ENCODE measurements around the gene SYCP3. TPM values are rescaled to one million over a fixed set of nuclear protein-coding genes. Genes with fewer than 3 reads are reported as not detected.

SYCP3 gene
- polyA plus RNA-seq, 1 experiment, result 0.06 TPM

DNA sequence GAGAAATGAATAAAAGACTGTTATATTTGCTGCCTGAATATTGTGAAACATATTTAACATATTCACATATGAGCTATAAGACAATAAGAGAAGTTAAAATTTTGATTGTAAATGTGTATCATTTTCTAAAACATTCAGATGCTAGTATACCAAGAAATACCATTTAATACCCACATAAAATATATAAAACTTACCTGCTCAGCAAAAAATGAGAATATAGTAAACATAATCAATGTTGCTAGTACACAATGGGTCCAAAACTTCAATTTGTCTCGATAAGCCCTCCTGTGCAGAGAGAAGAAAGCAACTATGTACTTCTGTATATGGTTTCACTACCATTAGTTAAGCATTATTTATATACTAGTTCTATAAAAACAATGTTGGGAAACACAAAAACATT is 9.6 kb upstream of the SYCP3 start:
- CTCF ChIA-PET, result interaction anchor here (1.2 to 1.9 kb wide), 2 partner anchors 11 to 25 kb away, joined by 4 to 7 read pairs; no protein-coding TSS in a partner anchor
- TF ChIP-seq, protein P1, sequence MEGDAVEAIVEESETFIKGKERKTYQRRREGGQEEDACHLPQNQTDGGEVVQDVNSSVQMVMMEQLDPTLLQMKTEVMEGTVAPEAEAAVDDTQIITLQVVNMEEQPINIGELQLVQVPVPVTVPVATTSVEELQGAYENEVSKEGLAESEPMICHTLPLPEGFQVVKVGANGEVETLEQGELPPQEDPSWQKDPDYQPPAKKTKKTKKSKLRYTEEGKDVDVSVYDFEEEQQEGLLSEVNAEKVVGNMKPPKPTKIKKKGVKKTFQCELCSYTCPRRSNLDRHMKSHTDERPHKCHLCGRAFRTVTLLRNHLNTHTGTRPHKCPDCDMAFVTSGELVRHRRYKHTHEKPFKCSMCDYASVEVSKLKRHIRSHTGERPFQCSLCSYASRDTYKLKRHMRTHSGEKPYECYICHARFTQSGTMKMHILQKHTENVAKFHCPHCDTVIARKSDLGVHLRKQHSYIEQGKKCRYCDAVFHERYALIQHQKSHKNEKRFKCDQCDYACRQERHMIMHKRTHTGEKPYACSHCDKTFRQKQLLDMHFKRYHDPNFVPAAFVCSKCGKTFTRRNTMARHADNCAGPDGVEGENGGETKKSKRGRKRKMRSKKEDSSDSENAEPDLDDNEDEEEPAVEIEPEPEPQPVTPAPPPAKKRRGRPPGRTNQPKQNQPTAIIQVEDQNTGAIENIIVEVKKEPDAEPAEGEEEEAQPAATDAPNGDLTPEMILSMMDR (IDR thresholded peaks at IDR 0.05; ENCODE audit: low read depth, low read length), result no peak

DNA sequence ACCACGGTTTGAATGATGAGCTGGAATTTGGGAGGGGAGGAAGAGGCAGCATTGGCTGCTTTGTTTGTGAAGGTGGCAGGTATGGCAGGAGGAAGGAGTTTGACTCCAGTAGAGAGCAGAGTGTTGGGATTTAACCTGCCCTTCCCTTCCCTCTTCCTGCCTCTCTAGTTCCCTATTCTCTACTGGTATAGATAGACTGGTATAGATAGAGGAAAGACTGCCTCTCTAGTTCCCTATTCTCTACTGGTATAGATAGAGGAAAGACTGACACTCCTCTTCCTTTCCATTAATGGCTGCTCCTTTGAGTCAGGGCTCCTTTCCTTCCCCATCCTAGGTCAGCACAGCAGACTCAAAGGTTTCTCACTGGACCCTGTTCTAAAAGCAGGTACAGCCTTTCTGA is 8.4 kb upstream of the SYCP3 start:
- Histone ChIP-seq H3K4me3 (ENCODE audit: low read depth, low read length) (no peak overlapping the region), H3K27ac (ENCODE audit: low read depth, low read length) (no peak overlapping the region), H3K27me3 (ENCODE audit: control insufficient read depth, insufficient read depth, low read length) (no peaks in the 10 kb centered on the region), H3K9me3 (ENCODE audit: control insufficient read depth, insufficient read depth, low read length) (no peaks in the 10 kb centered on the region)
- DNase-seq (ENCODE audit: low read depth, low spot score), result no peak
- ChIA-PET CTCF (interaction anchor here (1.2 to 2.4 kb wide), 3 partner anchors 12 to 88 kb away, joined by 3 to 17 read pairs (median 3); no protein-coding TSS in a partner anchor), POLR2A (no interaction called here)
- TF ChIP-seq, protein P1 (IDR thresholded peaks at IDR 0.05; ENCODE audit: low read depth, low read length), result no peak

More for the DNA sequence above, 9.6 kb upstream of the SYCP3 start:
- POLR2A ChIA-PET, result no interaction called here
- no peak for DNase-seq (ENCODE audit: low read depth, low spot score)
- Histone ChIP-seq H3K27ac (ENCODE audit: low read depth, low read length) (no peak overlapping the region), H3K27me3 (ENCODE audit: control insufficient read depth, insufficient read depth, low read length) (no peaks in the 10 kb centered on the region), H3K4me3 (ENCODE audit: low read depth, low read length) (no peak overlapping the region), H3K9me3 (ENCODE audit: control insufficient read depth, insufficient read depth, low read length) (no peaks in the 10 kb centered on the region)

DNA sequence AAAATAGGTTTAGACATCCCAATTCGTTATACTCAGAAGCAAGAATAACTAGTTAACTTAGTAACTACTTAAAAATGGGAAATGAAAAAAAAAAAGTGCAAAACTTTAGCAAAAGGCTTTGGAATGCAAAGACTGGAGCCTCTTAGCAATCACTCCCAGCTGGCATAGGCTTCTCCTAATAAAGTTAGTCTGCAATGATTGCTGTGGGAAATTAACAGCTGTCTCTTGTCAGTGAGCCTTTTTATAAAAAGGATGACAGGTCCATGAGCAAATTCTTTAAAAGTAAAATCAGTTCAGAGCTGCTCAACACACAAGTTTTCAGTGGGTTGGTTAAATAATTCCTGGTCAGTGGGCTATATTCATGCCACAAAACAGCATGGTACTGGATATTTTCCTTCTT is 7.4 kb upstream of the SYCP3 start:
- no peak overlapping the region for H3K4me3 ChIP-seq (ENCODE audit: low read depth, low read length)
- TF ChIP-seq, protein P1 (IDR thresholded peaks at IDR 0.05; ENCODE audit: low read depth, low read length), result no peak
- POLR2A ChIA-PET, result interaction anchor here (0.6 to 0.7 kb wide), 2 partner anchors 326 to 1480 kb away, joined by 3 read pairs; partner anchors contain the start of genes DEPDC4 and SCYL2
- no peaks in the 10 kb centered on the region for H3K27me3 ChIP-seq (ENCODE audit: control insufficient read depth, insufficient read depth, low read length)
- no peaks in the 10 kb centered on the region for H3K9me3 ChIP-seq (ENCODE audit: control insufficient read depth, insufficient read depth, low read length)
- DNase-seq (ENCODE audit: low read depth, low spot score), result no peak
- CTCF ChIA-PET, result interaction anchor here (1.0 to 2.4 kb wide), 7 partner anchors 13 to 335 kb away, joined by 3 to 17 read pairs (median 3); no protein-coding TSS in a partner anchor
- H3K27ac ChIP-seq (ENCODE audit: low read depth, low read length), result no peak overlapping the region

DNA sequence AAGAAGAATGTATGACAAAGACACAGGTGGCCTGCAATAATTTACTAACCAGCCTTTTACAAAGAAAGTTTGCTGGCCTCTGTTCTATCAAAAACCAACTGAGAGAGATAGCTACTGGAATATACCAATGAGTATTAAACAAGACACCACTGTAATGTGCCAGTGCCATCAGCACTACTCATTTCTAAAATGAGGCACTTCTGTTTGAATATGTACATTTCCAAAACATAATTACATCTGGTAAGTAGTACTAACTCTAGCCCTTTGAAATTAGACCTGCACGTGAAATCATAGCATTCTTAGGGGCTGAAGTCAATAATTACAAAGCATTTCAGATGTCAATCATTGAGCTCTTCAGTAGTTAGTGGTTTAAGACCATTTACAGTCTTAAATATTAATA is 6.9 kb upstream of the SYCP3 start:
- no peak for DNase-seq (ENCODE audit: low read depth, low spot score)
- H3K9me3 ChIP-seq (ENCODE audit: control insufficient read depth, insufficient read depth, low read length), result no peaks in the 10 kb centered on the region
- TF ChIP-seq, protein P1 (IDR thresholded peaks at IDR 0.05; ENCODE audit: low read depth, low read length), result no peak
- POLR2A ChIA-PET, result no interaction called here
- no peak overlapping the region for H3K27ac ChIP-seq (ENCODE audit: low read depth, low read length)
- no peaks in the 10 kb centered on the region for H3K27me3 ChIP-seq (ENCODE audit: control insufficient read depth, insufficient read depth, low read length)
- no peak overlapping the region for H3K4me3 ChIP-seq (ENCODE audit: low read depth, low read length)
- CTCF ChIA-PET, result interaction anchor here (1.0 to 2.4 kb wide), 5 partner anchors 13 to 335 kb away, joined by 3 to 17 read pairs (median 4); no protein-coding TSS in a partner anchor

DNA sequence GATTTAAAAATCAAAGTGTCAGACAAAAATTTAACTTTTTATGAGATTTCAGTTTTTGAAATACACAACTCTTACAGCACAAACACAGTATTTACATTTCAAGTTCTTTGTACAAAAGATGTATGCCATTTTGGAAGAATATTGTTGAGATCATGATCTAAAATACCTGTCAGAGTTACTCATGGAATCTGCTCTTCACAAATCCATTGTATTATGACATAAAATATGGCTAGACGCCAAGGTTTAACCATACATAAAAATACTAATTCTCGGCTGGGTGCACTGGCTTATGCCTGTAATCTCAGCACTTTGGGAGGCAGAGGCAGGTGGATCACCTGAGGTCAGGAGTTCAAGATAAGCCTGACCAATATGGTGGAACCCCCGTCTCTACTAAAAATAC is 6.2 kb upstream of the SYCP3 start:
- Histone ChIP-seq H3K27ac (ENCODE audit: low read depth, low read length) (no peak overlapping the region), H3K27me3 (ENCODE audit: control insufficient read depth, insufficient read depth, low read length) (no peaks in the 10 kb centered on the region), H3K4me3 (ENCODE audit: low read depth, low read length) (no peak overlapping the region), H3K9me3 (ENCODE audit: control insufficient read depth, insufficient read depth, low read length) (no peaks in the 10 kb centered on the region)
- CTCF ChIA-PET, result interaction anchor here (2.4 kb wide), 2 partner anchors 14 to 93 kb away, joined by 8 to 17 read pairs; no protein-coding TSS in a partner anchor
- TF ChIP-seq, protein P1 (IDR thresholded peaks at IDR 0.05; ENCODE audit: low read depth, low read length), result no peak
- POLR2A ChIA-PET, result no interaction called here
- DNase-seq (ENCODE audit: low read depth, low spot score), result no peak

All from AG04450 (cell line).